HCT116 (cell line): ENCODE results near the gene LAIR1. TPM values are rescaled to one million over a fixed set of nuclear protein-coding genes. Genes with fewer than 3 reads are reported as not detected.

Experiments
- ATAC-seq: fragments of 200-7000 bp; cut with Tn5 transposase; 2 replicates; pipeline ENCODE4 v1.9.1; 2020; ENCODE audit warnings: mild to moderate bottlenecking, moderate library complexity
- BruUV-seq: library from RNA; stranded (reverse); fragments of 400-500 nt; replicated peaks from 2 replicates; lab custom pipeline; 2021; lab: Mats Ljungman, UMichigan
- CTCF ChIA-PET: fragments of 300-600 bp; sonication (Branson Sonifier 250); formaldehyde crosslinking; loops from one replicate; lab custom pipeline; 2021; ENCODE audit warnings: antibody characterized with exemption; lab: Charles Lee
- POLR2A ChIA-PET: fragments of 300-600, 350-600 bp; sonication (Branson Sonifier 250); formaldehyde crosslinking; loops from one replicate; lab custom pipeline; 2021; ENCODE audit warnings: antibody characterized with exemption; lab: Charles Lee
- RAD21 ChIA-PET, 2 experiments: fragments of 300-600 bp; sonication (Branson Sonifier 250); formaldehyde crosslinking; loops; one replicate each; lab custom pipeline; 2023; ENCODE audit warnings: low total read pairs in 2 of 2; ENCODE audit not compliant: uncharacterized antibody in 2 of 2, unreplicated experiment in 2 of 2, low non-redundant PET in 1 of 2; lab: Charles Lee
- DNase-seq: peaks from one replicate; pipeline ENCODE4 v3.0.0-alpha.2; 2010; ENCODE audit warnings: low read depth, low spot score
- H2AFZ ChIP-seq: fragments of 200-600 bp; shearing (Covaris generic), sonication (generic); 2 replicates; pipeline ENCODE4 v1.6.1; 2017; ENCODE audit warnings: low read depth, mixed run types, mixed read lengths, antibody characterized with exemption, low read length; ENCODE audit not compliant: poor library complexity, severe bottlenecking
- H3K27ac ChIP-seq: 2 replicates; pipeline ENCODE4 v1.5.1; 2012; ENCODE audit warnings: low read depth, low read length
- H3K27me3 ChIP-seq: fragments of 200-600 bp; sonication (generic); 2 replicates; pipeline ENCODE4 v1.6.1; 2016; ENCODE audit warnings: mixed run types, low read length, mixed read lengths; ENCODE audit not compliant: insufficient read depth
- H3K36me3 ChIP-seq, 2 experiments: fragments of 200-500 bp in 1 of 2; fragments of 200-600 bp in 1 of 2; sonication (Bioruptor generic) in 1 of 2; sonication (generic) in 1 of 2; 2 replicates each; pipeline versions ENCODE4 v1.5.1 to v1.6.1; 2014 to 2016; ENCODE audit warnings: low read length in 2 of 2, inconsistent platforms in 1 of 2, mixed read lengths in 1 of 2, mixed run types in 1 of 2; ENCODE audit not compliant: insufficient read depth in 2 of 2, control insufficient read depth in 1 of 2
- H3K4me1 ChIP-seq, 2 experiments: fragments of 200-600 bp in 1 of 2; sonication (generic) in 1 of 2; 2 replicates each; pipeline versions ENCODE4 v1.5.1 to v1.6.1; 2012 to 2017; ENCODE audit warnings: low read length in 2 of 2, inconsistent platforms in 1 of 2, mild to moderate bottlenecking in 1 of 2, mixed read lengths in 1 of 2, mixed run types in 1 of 2, moderate library complexity in 1 of 2; ENCODE audit not compliant: insufficient read depth in 2 of 2, control insufficient read depth in 1 of 2
- H3K4me2 ChIP-seq: fragments of 200-600 bp; sonication (generic); 2 replicates; pipeline ENCODE4 v1.6.1; 2017; ENCODE audit warnings: mixed run types, low read length, mixed read lengths
- H3K4me3 ChIP-seq, 2 experiments: fragments of 200-600 bp in 1 of 2; sonication (generic) in 1 of 2; replicated peaks in 1 of 2; 2 replicates each; pipeline ENCODE4 v1.5.1; 2011 to 2016; ENCODE audit warnings: low read length in 2 of 2, control low read depth in 1 of 2, low read depth in 1 of 2, mild to moderate bottlenecking in 1 of 2, mixed read lengths in 1 of 2, mixed run types in 1 of 2
- H3K79me2 ChIP-seq: fragments of 200-600 bp; sonication (generic); 2 replicates; pipeline ENCODE4 v1.6.1; 2017; ENCODE audit warnings: mild to moderate bottlenecking, mixed run types, low read length, moderate library complexity, mixed read lengths; ENCODE audit not compliant: insufficient read depth
- H3K9ac ChIP-seq: fragments of 200-600 bp; sonication (generic); 2 replicates; pipeline ENCODE4 v1.6.1; 2016; ENCODE audit warnings: low read length, mixed read lengths
- H3K9me2 ChIP-seq: fragments of 200-600 bp; sonication (generic), shearing (Covaris generic); 2 replicates; pipeline ENCODE4 v1.6.1; 2017; ENCODE audit warnings: mixed run types, mild to moderate bottlenecking, moderate library complexity; ENCODE audit not compliant: insufficient read depth
- H3K9me3 ChIP-seq, 2 experiments: fragments of 200-500 bp in 1 of 2; fragments of 200-600 bp in 1 of 2; sonication (Bioruptor generic) in 1 of 2; sonication (generic) in 1 of 2; 2 replicates each; pipeline ENCODE4 v1.6.1; 2014 to 2017; ENCODE audit warnings: low read length in 2 of 2, mixed read lengths in 2 of 2, inconsistent platforms in 1 of 2, low read depth in 1 of 2, mild to moderate bottlenecking in 1 of 2, mixed run types in 1 of 2, moderate library complexity in 1 of 2; ENCODE audit not compliant: control insufficient read depth in 1 of 2, insufficient read depth in 1 of 2
- H4K20me1 ChIP-seq: fragments of 200-600 bp; sonication (generic), shearing (Covaris generic); 2 replicates; pipeline ENCODE4 v1.6.1; 2017; ENCODE audit warnings: mixed run types, mild to moderate bottlenecking, moderate library complexity; ENCODE audit not compliant: insufficient read depth
- CBX3 ChIP-seq: IDR thresholded peaks from 2 replicates; pipeline ENCODE4 v1.6.1; 2012; ENCODE audit warnings: low read depth
- CEBPB ChIP-seq: IDR thresholded peaks from 2 replicates; pipeline ENCODE4 v1.6.1; 2012; ENCODE audit warnings: low read depth
- EZH2 ChIP-seq: fragments of 200-600 bp; sonication (generic); IDR thresholded peaks from 2 replicates; pipeline ENCODE4 v1.6.1; 2017; ENCODE audit warnings: antibody characterized with exemption, mixed run types
- EZH2phosphoT487 ChIP-seq: fragments of 200-600 bp; IDR thresholded peaks from 2 replicates; pipeline ENCODE4 v1.6.1; 2018; ENCODE audit warnings: antibody characterized with exemption, borderline replicate concordance
- FOSL1 ChIP-seq: IDR thresholded peaks from 2 replicates; pipeline ENCODE4 v1.6.1; 2012; ENCODE audit warnings: low read depth
- JUND ChIP-seq: IDR thresholded peaks from 2 replicates; pipeline ENCODE4 v1.6.1; 2012
- POLR2A ChIP-seq: IDR thresholded peaks from 2 replicates; pipeline ENCODE4 v1.7.0; 2011; ENCODE audit warnings: borderline replicate concordance; ENCODE audit not compliant: insufficient read depth, insufficient read length; ENCODE audit errors: extremely low read depth
- POLR2AphosphoS5 ChIP-seq: IDR thresholded peaks from 2 replicates; pipeline ENCODE4 v1.6.1; 2011; ENCODE audit warnings: mild to moderate bottlenecking, low read depth, low read length, moderate library complexity
- RAD21 ChIP-seq: IDR thresholded peaks from 2 replicates; pipeline ENCODE4 v1.6.1; 2012; ENCODE audit warnings: low read depth, mild to moderate bottlenecking
- SIN3A ChIP-seq: IDR thresholded peaks from 2 replicates; pipeline ENCODE4 v1.6.1; 2012; ENCODE audit warnings: low read depth
- SRF ChIP-seq: IDR thresholded peaks from 2 replicates; pipeline ENCODE4 v1.6.1; 2012; ENCODE audit warnings: low read depth
- TCF7L2 ChIP-seq: IDR thresholded peaks from 2 replicates; pipeline ENCODE4 v1.7.0; 2011; ENCODE audit warnings: borderline replicate concordance, inconsistent platforms; ENCODE audit not compliant: insufficient read depth, insufficient read length; ENCODE audit errors: extremely low read depth
- YY1 ChIP-seq: IDR thresholded peaks from 2 replicates; pipeline ENCODE4 v1.6.1; 2011; ENCODE audit warnings: low read length, low read depth, moderate library complexity, mild to moderate bottlenecking; ENCODE audit not compliant: insufficient replicate concordance; ENCODE audit errors: extremely low read depth
- ZFX ChIP-seq: fragments of 450-650 bp; IDR thresholded peaks from 2 replicates; pipeline ENCODE4 v1.6.1; 2017
- ZNF274 ChIP-seq: fragments of 200-500 bp; sonication (Bioruptor generic); IDR thresholded peaks from 2 replicates; pipeline ENCODE4 v1.6.1; 2014; ENCODE audit warnings: mild to moderate bottlenecking, low read depth, low read length, inconsistent platforms
- intact Hi-C: fragments of 100-400 bp; cut with micrococcal nuclease; formaldehyde crosslinking; loops from 2 replicates; pipeline ENCODE4 v1.10.0; 2022
- total RNA-seq: library from RNA; stranded (reverse); gene quantifications from one replicate; pipeline ENCODE4 v1.2.1, GENCODE V29; 2021; ENCODE audit not compliant: unreplicated experiment
- TF ChIP-seq, protein P1 (sequence below): IDR thresholded peaks from 2 replicates; pipeline ENCODE4 v1.6.1; 2012
- TF ChIP-seq, protein P2 (sequence below): IDR thresholded peaks from 2 replicates; pipeline ENCODE4 v1.6.1; 2011; ENCODE audit warnings: mild to moderate bottlenecking, low read length, moderate library complexity; ENCODE audit not compliant: insufficient replicate concordance; ENCODE audit errors: extremely low read depth
- TF ChIP-seq, protein P3 (sequence below), 3 experiments: fragments of 200-600 bp in 1 of 3; sonication (generic) in 1 of 3; IDR thresholded peaks in 2 of 3; conservative IDR thresholded peaks in 1 of 3; 2 replicates each; pipeline ENCODE4 v1.5.1; 2012 to 2017; ENCODE audit warnings: low read depth in 2 of 3, low read length in 2 of 3, antibody characterized with exemption in 1 of 3, borderline replicate concordance in 1 of 3, control low read depth in 1 of 3, mild to moderate bottlenecking in 1 of 3, mixed read lengths in 1 of 3, mixed run types in 1 of 3, moderate library complexity in 1 of 3; ENCODE audit not compliant: insufficient read depth in 1 of 3
- TF ChIP-seq, protein P4 (sequence below): IDR thresholded peaks from 2 replicates; pipeline ENCODE4 v1.6.1; 2012

LAIR1 gene
- total RNA-seq, 1 experiment from 2014 or later, result 0.89 TPM

DNA sequence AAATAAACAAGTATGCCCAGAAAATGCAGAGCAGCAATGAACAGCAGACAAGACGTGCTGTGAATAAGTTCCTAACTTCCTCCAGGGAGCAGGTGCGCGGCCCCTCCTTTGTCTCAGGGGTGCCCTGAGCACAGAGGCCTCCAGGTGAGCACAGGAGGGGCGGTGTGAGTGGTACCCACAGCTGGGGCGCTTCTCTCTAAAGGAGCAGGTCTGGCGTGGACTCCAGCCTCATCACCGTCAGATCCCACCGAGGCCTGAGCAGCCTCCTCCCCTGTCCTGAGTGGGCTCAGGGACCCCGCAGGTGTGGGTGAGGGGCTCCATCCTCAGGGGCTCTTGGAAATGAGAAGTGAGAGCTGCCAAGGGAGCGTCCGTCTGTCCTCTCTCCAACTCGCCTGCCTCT lies 54.9 kb downstream of the LAIR1 start:
- H3K4me1 ChIP-seq, result no peaks in the 10 kb centered on the region
- DNase-seq (no peak), ATAC-seq (no peak; the same call in 1 of the 2 replicates)
- ChIA-PET RAD21 (no interaction called here), CTCF (no interaction called here), POLR2A (no interaction called here)
- H4K20me1 ChIP-seq, result no peaks in the 10 kb centered on the region
- intact Hi-C loops, result no loop called here
- no peaks in the 10 kb centered on the region for H3K9me2 ChIP-seq
- BruUV-seq, result no TSS peak
- H3K27me3 ChIP-seq, result peaks cover 5% of the 10 kb centered on the region; the same call in 1 of the 2 replicates
- no peaks in the 10 kb centered on the region for H3K9me3 ChIP-seq
- H3K79me2 ChIP-seq, result no peaks in the 10 kb centered on the region
- no peaks in the 10 kb centered on the region for H3K36me3 ChIP-seq
- H2AFZ ChIP-seq, result no peak overlapping the region
- H3K4me3 ChIP-seq, result no peak overlapping the region
- H3K9ac ChIP-seq, result no peak overlapping the region
- H3K4me2 ChIP-seq, result no peak overlapping the region
- TF ChIP-seq, protein P1, sequence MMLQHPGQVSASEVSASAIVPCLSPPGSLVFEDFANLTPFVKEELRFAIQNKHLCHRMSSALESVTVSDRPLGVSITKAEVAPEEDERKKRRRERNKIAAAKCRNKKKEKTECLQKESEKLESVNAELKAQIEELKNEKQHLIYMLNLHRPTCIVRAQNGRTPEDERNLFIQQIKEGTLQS, result no peak
- TF ChIP-seq POLR2AphosphoS5, result no peak
- no peak for TF ChIP-seq ZFX
- TF ChIP-seq YY1, result no peak
- no peak for TF ChIP-seq RAD21
- TF ChIP-seq, protein P2, sequence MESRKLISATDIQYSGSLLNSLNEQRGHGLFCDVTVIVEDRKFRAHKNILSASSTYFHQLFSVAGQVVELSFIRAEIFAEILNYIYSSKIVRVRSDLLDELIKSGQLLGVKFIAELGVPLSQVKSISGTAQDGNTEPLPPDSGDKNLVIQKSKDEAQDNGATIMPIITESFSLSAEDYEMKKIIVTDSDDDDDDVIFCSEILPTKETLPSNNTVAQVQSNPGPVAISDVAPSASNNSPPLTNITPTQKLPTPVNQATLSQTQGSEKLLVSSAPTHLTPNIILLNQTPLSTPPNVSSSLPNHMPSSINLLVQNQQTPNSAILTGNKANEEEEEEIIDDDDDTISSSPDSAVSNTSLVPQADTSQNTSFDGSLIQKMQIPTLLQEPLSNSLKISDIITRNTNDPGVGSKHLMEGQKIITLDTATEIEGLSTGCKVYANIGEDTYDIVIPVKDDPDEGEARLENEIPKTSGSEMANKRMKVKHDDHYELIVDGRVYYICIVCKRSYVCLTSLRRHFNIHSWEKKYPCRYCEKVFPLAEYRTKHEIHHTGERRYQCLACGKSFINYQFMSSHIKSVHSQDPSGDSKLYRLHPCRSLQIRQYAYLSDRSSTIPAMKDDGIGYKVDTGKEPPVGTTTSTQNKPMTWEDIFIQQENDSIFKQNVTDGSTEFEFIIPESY, result no peak
- TF ChIP-seq, protein P3, sequence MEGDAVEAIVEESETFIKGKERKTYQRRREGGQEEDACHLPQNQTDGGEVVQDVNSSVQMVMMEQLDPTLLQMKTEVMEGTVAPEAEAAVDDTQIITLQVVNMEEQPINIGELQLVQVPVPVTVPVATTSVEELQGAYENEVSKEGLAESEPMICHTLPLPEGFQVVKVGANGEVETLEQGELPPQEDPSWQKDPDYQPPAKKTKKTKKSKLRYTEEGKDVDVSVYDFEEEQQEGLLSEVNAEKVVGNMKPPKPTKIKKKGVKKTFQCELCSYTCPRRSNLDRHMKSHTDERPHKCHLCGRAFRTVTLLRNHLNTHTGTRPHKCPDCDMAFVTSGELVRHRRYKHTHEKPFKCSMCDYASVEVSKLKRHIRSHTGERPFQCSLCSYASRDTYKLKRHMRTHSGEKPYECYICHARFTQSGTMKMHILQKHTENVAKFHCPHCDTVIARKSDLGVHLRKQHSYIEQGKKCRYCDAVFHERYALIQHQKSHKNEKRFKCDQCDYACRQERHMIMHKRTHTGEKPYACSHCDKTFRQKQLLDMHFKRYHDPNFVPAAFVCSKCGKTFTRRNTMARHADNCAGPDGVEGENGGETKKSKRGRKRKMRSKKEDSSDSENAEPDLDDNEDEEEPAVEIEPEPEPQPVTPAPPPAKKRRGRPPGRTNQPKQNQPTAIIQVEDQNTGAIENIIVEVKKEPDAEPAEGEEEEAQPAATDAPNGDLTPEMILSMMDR (IDR thresholded peaks at IDR 0.05 in 2 of 3, conservative IDR thresholded peaks at IDR 0.05 in 1 of 3; ENCODE audit: borderline replicate concordance in 1 of 3, insufficient read depth in 1 of 3, low read depth in 2 of 3, low read length in 2 of 3), result no peak
- TF ChIP-seq POLR2A, result no peak
- TF ChIP-seq JUND, result no peak
- no peak for TF ChIP-seq CEBPB
- TF ChIP-seq EZH2phosphoT487, result no peak
- no peak for TF ChIP-seq CBX3
- no peak for TF ChIP-seq EZH2
- no peak for TF ChIP-seq TCF7L2
- TF ChIP-seq SIN3A, result no peak
- no peak for TF ChIP-seq ZNF274
- TF ChIP-seq FOSL1, result no peak
- TF ChIP-seq, protein P4, sequence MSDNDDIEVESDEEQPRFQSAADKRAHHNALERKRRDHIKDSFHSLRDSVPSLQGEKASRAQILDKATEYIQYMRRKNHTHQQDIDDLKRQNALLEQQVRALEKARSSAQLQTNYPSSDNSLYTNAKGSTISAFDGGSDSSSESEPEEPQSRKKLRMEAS, result no peak
- no peak for TF ChIP-seq SRF
- H3K27ac ChIP-seq, result no peak overlapping the region
